KOPT-K1 (cell line): ENCODE data around the gene CIART.
"Not testable (repeated sequence)": the region's sequence is repeated elsewhere in the genome, so short reads cannot be mapped to it uniquely, and the experiment has no call there.

ENCODE experiments used
- H3K27ac ChIP-seq: fragments of 200-600 bp; sonication (generic); 2 replicates; pipeline ENCODE4 v1.5.1; 2016; ENCODE audit warnings: antibody characterized with exemption, mild to moderate bottlenecking, low read depth, low read length; ENCODE audit not compliant: poor library complexity, severe bottlenecking
- H3K36me3 ChIP-seq: fragments of 200-600 bp; sonication (generic); 2 replicates; pipeline ENCODE4 v1.5.1; 2017; ENCODE audit warnings: antibody characterized with exemption, mild to moderate bottlenecking, low read length, moderate library complexity; ENCODE audit not compliant: insufficient read depth
- H3K9me3 ChIP-seq: fragments of 200-600 bp; sonication (generic); 2 replicates; pipeline ENCODE4 v1.5.1; 2017; ENCODE audit warnings: antibody characterized with exemption, low read length, mild to moderate bottlenecking; ENCODE audit not compliant: insufficient read depth, poor library complexity, severe bottlenecking

Gene CIART

DNA sequence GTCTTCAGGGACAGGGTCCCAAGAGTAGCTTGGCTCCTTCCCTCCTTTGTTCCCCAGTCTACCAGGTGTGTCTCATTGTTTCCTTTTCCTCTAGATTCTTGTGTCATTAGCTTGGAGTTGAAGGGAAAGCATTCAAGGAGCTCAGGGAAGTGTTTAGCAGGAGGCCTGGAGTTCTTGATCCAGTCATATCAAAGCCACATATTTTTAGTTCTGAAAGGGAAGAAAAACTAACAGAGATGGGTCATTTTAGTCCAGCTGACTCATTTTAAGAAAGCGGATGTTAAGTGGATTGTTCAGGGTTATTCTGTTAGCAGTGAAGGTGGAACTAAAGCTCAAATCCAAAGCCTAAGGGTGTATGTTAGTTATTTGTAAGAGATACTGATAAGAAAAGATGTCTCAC is 9.0 kb upstream of the CIART start:
- Histone ChIP-seq H3K36me3 (no peaks in the 10 kb centered on the region), H3K9me3 (no peaks in the 10 kb centered on the region), H3K27ac (no peak overlapping the region)

GRCh38 chr1:150280138-150280707 is 2.1 kb upstream of the CIART start:
- Histone ChIP-seq H3K27ac (no peak overlapping the region), H3K36me3 (no peaks in the 10 kb centered on the region), H3K9me3 (no peaks in the 10 kb centered on the region)

GRCh38 chr1:150281221-150281757 is 1.1 kb upstream of the CIART start:
- peak overlapping the region; percentile 11 for H3K27ac ChIP-seq
- no peaks in the 10 kb centered on the region for H3K9me3 ChIP-seq
- no peaks in the 10 kb centered on the region for H3K36me3 ChIP-seq

DNA sequence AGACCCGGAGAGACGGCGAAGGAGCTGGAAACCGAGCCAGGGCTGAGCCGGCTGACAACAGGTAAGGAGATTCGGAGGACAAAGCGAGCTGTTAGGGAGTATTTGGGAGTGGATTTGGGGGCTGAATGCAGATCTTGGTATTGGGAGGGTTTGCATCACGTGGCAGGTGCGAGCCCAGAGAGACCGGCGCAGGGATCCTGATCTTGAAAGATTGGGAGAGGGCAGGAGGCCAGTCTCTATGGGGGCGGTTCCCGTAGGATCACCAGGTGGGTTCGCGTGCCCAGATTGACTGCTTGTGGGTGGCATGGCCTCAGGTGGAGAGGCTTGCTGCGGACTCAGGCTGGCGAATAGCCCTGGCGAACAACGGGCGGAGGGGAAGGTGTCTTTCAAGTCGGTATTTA is 204 bp downstream of the CIART start:
- no peaks in the 10 kb centered on the region for H3K36me3 ChIP-seq
- no peak overlapping the region for H3K27ac ChIP-seq
- H3K9me3 ChIP-seq: no peaks in the 10 kb centered on the region

- no peak overlapping the region for H3K27ac ChIP-seq
- H3K9me3 ChIP-seq: no peaks in the 10 kb centered on the region
- no peaks in the 10 kb centered on the region for H3K36me3 ChIP-seq
Measured at GRCh38 chr1:150283260-150283659, 906 bp downstream of the CIART start.

GRCh38 chr1:150288382-150288781 is 6.0 kb downstream of the CIART start:
- Histone ChIP-seq H3K9me3 (no peaks in the 10 kb centered on the region), H3K27ac (no peak overlapping the region), H3K36me3 (no peaks in the 10 kb centered on the region)

GRCh38 chr1:150288822-150289221 is 6.5 kb downstream of the CIART start:
- H3K36me3 ChIP-seq: no peaks in the 10 kb centered on the region
- no peaks in the 10 kb centered on the region for H3K9me3 ChIP-seq
- H3K27ac ChIP-seq: no peak overlapping the region

DNA sequence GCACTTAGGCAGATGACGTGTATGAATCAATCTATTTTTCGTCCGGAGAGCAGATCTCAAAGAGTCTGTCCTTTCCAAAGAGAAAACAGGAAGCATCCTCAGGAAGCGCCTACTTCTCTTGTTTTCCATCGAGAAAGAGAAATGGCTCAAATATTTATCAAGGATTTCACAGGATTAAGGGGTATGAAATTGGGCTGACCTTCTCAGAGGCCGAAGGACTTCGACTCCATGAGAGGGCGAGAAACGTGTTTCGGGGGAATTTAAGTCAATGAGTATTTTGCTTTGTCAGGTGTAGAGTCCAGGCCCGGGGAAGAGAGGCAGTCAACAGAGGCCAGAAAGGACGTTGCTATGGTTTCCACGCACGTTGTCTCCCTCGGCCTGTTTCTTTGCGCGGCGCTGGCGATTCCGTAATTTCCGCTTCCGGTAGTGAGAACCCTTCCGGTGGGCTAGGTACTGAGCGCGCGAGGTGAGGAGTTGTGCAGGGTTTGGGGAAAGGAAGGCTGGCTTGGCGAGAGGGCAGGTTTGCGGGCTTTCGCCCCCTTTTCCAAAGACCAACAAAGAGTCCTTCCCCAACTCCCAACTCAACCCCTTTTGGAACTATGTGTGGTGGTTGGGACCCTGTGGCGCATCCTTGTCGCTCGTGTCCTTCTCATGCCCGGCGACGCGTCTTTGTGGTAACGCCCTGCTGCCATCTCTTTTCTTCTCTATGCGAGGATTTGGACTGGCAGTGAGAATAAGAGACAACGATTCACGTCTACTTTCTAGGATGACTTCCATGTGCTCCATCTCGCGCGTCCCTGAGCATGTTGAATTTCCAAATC is 11.3 kb downstream of the CIART start, which contains the start of gene MRPS21:
Gene MRPS21, plus strand, starts transcription at position 429 of the 821 bp plus-strand sequence. CDS start 506 bp downstream, outside the sequence.
- H3K36me3 ChIP-seq: peaks cover 6% of the 10 kb centered on the region; the same call in 1 of the 2 replicates
- no peaks in the 10 kb centered on the region for H3K9me3 ChIP-seq
- peak within 1 kb of the TSS; percentile 65 for H3K27ac ChIP-seq

- no peaks in the 10 kb centered on the region for H3K9me3 ChIP-seq
- no peak overlapping the region for H3K27ac ChIP-seq
- peaks cover 12% of the 10 kb centered on the region for H3K36me3 ChIP-seq
Measured at GRCh38 chr1:150295476-150295875, 13.1 kb downstream of the CIART start.

GRCh38 chr1:150299716-150300115 is 17.4 kb downstream of the CIART start:
- Histone ChIP-seq H3K27ac (no peak overlapping the region), H3K36me3 (peaks cover 37% of the 10 kb centered on the region), H3K9me3 (no peaks in the 10 kb centered on the region)

- H3K9me3 ChIP-seq: no peaks in the 10 kb centered on the region
- peaks cover 34% of the 10 kb centered on the region for H3K36me3 ChIP-seq
- no peak overlapping the region for H3K27ac ChIP-seq
Measured at GRCh38 chr1:150302338-150302737, 20.0 kb downstream of the CIART start.

- Histone ChIP-seq H3K27ac (no peak overlapping the region), H3K36me3 (peaks cover 40% of the 10 kb centered on the region), H3K9me3 (no peaks in the 10 kb centered on the region)
Measured at GRCh38 chr1:150302902-150303301, 20.5 kb downstream of the CIART start.

GRCh38 chr1:150308585-150308984 is 26.2 kb downstream of the CIART start:
- peaks cover 18% of the 10 kb centered on the region for H3K36me3 ChIP-seq
- not testable (repeated sequence) for H3K27ac ChIP-seq, H3K9me3 ChIP-seq

DNA sequence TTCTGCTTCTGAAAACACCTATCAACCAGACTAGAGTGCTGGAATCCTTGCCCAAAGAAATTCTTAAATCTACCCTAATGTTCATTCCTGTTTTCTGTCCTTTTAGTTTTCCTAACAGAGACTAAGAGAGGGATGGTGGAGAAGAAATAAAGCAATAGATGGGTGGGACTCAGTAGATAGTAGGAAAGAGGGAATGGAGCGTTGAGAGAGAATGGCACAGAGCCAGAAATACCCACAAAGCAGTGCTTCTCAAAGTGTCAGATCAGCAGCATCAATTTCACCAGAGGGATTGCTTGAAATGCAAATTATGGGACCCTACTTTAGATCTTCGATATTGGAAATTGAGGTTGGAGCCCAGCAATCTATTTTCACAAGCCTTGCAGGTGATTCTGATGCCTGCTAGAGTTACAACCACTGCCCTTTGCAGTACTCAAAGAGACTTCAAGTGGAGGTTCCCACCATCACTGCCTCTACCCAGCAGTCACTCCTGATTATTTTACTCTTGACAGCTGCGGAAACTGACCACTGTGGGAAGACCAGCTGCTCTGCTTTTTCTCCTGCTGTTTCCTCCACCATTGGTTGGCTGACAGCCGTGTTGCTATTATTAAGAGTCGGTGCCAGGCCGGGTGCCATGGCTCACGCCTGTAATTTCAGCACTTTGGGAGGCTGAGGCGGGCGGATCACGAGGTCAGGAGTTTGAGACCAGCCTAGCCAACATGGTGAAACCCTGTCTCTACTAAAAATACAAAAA is 27.6 kb downstream of the CIART start:
- Histone ChIP-seq H3K9me3 (no peaks in the 10 kb centered on the region), H3K36me3 (peaks cover 13% of the 10 kb centered on the region), H3K27ac (no peak overlapping the region)

GRCh38 chr1:150311762-150312161 is 29.4 kb downstream of the CIART start:
- H3K27ac ChIP-seq: no peak overlapping the region
- H3K36me3 ChIP-seq: peaks cover 13% of the 10 kb centered on the region
- no peaks in the 10 kb centered on the region for H3K9me3 ChIP-seq
